ENCODE data around the gene SMOC2.

DNA sequence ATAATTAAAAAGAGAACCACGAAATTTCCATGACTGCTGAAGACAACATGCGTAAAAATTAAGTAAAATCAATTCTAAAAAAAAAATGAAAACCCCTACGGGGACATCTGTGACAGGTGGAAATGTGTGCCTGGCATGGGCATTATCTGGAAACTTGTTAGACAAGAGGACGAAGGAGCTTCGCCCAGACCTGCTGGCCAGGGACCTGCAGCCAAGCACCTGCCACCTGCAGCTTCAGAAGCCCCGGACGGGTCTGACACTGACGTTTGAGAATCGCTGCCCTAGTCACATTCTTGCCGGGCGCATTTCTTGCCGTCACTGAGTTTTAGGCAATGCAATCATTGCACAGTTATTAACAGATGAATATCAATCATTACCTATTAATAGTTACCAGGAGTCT is 140.3 kb downstream of the SMOC2 start:
- TF ChIP-seq, protein P1, sequence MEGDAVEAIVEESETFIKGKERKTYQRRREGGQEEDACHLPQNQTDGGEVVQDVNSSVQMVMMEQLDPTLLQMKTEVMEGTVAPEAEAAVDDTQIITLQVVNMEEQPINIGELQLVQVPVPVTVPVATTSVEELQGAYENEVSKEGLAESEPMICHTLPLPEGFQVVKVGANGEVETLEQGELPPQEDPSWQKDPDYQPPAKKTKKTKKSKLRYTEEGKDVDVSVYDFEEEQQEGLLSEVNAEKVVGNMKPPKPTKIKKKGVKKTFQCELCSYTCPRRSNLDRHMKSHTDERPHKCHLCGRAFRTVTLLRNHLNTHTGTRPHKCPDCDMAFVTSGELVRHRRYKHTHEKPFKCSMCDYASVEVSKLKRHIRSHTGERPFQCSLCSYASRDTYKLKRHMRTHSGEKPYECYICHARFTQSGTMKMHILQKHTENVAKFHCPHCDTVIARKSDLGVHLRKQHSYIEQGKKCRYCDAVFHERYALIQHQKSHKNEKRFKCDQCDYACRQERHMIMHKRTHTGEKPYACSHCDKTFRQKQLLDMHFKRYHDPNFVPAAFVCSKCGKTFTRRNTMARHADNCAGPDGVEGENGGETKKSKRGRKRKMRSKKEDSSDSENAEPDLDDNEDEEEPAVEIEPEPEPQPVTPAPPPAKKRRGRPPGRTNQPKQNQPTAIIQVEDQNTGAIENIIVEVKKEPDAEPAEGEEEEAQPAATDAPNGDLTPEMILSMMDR (IDR thresholded peaks at IDR 0.05; ENCODE audit: poor library complexity): no peak
- TF ChIP-seq EZH2 (IDR thresholded peaks at IDR 0.05; ENCODE audit: borderline replicate concordance) (no peak), EZH2phosphoT487 (IDR thresholded peaks at IDR 0.05; ENCODE audit: low read depth, severe bottlenecking, unreplicated experiment) (no peak)
